ENCODE measurements around the gene CST7.

Gene CST7

DNA sequence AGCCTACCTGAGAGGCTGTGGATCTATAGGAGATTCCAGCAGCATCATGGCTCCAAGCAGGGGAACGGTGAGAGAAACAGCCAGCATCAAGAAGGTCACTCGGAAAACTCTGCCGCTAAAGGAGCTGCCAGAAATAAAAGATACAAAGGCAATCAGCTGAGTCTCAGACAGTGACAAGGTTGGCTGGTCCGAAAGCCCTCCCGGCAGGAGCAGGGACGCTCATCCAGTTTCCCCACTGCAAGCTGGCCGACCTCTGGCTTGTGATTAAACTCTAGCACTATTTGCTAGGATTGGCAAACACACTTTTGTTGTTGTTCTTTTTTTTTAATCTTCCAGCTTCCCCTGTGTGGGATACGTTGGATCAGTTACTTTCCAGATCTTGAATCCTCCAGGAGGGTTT lies 34.8 kb downstream of the CST7 start:
- Histone ChIP-seq H3K9me3 (ENCODE audit: control insufficient read depth in 2 of 2, low read length in 2 of 2) (peaks cover 0 to 3% of the 10 kb centered on the region in 2 donors), H3K27ac (ENCODE audit: low read depth in 2 of 2, low read length in 2 of 2) (no peak overlapping the region), H3K27me3 (ENCODE audit: control insufficient read depth in 2 of 2, insufficient read depth in 2 of 2, low read length in 2 of 2) (no peaks in the 10 kb centered on the region), H3K36me3 (ENCODE audit: control insufficient read depth in 2 of 2, insufficient read depth in 2 of 2, low read length in 2 of 2) (peaks cover 11 to 16% of the 10 kb centered on the region in 2 donors), H3K4me1 (ENCODE audit: control insufficient read depth in 2 of 2, insufficient read depth in 2 of 2, low read length in 2 of 2) (peaks cover 12 to 14% of the 10 kb centered on the region in 2 donors), H3K4me3 (ENCODE audit: low read length in 2 of 2) (no peak overlapping the region), H3K9ac (ENCODE audit: low read depth in 1 of 2, low read length in 2 of 2) (no peak overlapping the region)

DNA sequence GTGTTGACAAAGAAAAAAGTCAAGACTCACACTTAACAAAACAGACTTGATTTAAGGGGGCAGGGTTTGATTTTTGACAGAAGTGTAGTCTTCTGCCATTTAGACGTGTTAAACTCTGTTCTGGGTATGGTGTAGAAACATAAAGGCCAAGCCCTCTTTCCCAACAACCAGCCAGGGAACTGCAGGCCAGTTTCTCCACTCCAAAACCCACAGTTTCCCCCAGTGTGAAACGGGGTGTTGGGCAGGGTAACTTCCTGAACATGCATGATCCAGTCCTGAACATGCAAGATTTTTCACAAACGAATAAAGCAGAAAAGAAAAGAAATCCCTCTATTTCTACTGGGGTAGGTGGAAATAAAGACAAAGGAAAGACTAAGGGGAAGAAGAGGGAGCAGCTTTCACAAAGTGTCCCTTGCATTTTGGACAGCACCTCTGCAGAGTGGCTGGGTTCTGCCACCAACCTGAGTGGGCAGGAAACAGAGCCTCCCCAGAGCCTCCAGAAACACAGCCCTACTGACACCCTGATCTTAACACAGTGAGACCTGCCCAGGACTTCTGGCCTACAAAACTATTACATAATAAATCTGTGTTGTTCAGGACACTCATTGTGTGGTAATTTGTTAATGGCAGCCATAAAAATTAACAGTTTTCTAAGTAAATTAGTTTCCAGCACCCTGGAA lies 36.0 kb downstream of the CST7 start:
- H3K36me3 ChIP-seq (ENCODE audit: control insufficient read depth in 2 of 2, insufficient read depth in 2 of 2, low read length in 2 of 2), result peaks cover 11 to 13% of the 10 kb centered on the region in 2 donors
- peak overlapping the region; percentile 19 to 62 for H3K27ac ChIP-seq (ENCODE audit: low read depth in 2 of 2, low read length in 2 of 2)
- H3K9me3 ChIP-seq (ENCODE audit: control insufficient read depth in 2 of 2, low read length in 2 of 2), result peaks cover 0 to 3% of the 10 kb centered on the region in 2 donors
- H3K27me3 ChIP-seq (ENCODE audit: control insufficient read depth in 2 of 2, insufficient read depth in 2 of 2, low read length in 2 of 2), result no peaks in the 10 kb centered on the region
- peaks cover 12 to 14% of the 10 kb centered on the region in 2 donors for H3K4me1 ChIP-seq (ENCODE audit: control insufficient read depth in 2 of 2, insufficient read depth in 2 of 2, low read length in 2 of 2)
- no peak overlapping the region for H3K9ac ChIP-seq (ENCODE audit: low read depth in 1 of 2, low read length in 2 of 2)
- no peak overlapping the region for H3K4me3 ChIP-seq (ENCODE audit: low read length in 2 of 2)

DNA sequence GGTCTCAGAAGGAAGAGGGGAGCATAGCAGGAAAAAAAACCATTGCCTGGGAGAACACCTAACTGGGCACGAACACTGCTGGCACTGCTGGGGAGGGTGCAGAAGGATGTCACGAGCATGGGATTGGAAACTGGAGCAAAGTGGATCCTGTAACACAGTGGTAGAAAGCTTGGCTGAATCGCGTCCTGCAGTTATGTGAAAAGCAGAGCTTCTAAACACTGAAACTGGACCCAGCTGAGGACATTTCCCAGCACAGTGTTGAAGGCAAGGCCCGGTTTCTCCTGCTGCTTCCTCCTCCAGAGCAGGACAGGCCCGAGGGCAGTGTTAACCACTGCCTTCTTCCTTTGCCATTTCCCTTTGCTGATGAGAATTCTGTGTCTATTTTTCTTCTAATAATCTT lies 36.7 kb downstream of the CST7 start:
- peaks cover 12 to 14% of the 10 kb centered on the region in 2 donors for H3K4me1 ChIP-seq (ENCODE audit: control insufficient read depth in 2 of 2, insufficient read depth in 2 of 2, low read length in 2 of 2)
- peaks cover 4 to 6% of the 10 kb centered on the region in 2 donors for H3K36me3 ChIP-seq (ENCODE audit: control insufficient read depth in 2 of 2, insufficient read depth in 2 of 2, low read length in 2 of 2)
- no peaks in the 10 kb centered on the region for H3K9me3 ChIP-seq (ENCODE audit: control insufficient read depth in 2 of 2, low read length in 2 of 2)
- H3K9ac ChIP-seq (ENCODE audit: low read depth in 1 of 2, low read length in 2 of 2), result peak overlapping the region in 1 of 2 donors; percentile 14
- H3K4me3 ChIP-seq (ENCODE audit: low read length in 2 of 2), result no peak overlapping the region
- peak overlapping the region; percentile 19 to 62 for H3K27ac ChIP-seq (ENCODE audit: low read depth in 2 of 2, low read length in 2 of 2)
- H3K27me3 ChIP-seq (ENCODE audit: control insufficient read depth in 2 of 2, insufficient read depth in 2 of 2, low read length in 2 of 2), result no peaks in the 10 kb centered on the region

DNA sequence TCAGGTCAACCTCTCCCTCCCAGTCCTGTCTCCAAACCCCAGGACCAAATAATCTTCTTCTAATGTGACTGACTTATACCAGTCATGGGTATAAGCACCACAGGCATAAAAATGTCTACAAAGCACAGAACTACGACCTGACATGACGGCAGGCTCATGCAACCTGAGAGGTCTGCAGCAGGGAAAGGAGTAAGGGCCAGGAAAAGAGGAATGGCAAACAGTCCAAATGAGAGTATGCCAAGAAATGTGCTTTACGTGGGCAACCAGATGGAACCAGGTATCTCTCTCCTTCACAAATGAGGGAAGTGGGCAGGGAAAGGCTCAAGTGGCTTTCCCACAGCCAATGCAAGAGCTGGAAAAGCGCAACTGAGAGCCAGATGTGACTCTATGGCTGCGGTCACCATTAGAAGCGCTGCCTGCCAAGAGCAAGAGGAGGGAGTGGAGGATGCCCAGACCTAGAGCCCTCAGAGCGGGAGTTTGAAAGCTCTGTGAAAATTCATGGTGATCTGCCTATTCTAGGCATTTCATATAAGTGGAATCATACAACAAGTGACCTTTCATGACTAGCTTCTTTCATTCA lies 37.5 kb downstream of the CST7 start:
- Histone ChIP-seq H3K9me3 (ENCODE audit: control insufficient read depth in 2 of 2, low read length in 2 of 2) (no peaks in the 10 kb centered on the region), H3K27ac (ENCODE audit: low read depth in 2 of 2, low read length in 2 of 2) (peak overlapping the region in 1 of 2 donors; percentile 62), H3K27me3 (ENCODE audit: control insufficient read depth in 2 of 2, insufficient read depth in 2 of 2, low read length in 2 of 2) (no peaks in the 10 kb centered on the region), H3K4me3 (ENCODE audit: low read length in 2 of 2) (no peak overlapping the region), H3K36me3 (ENCODE audit: control insufficient read depth in 2 of 2, insufficient read depth in 2 of 2, low read length in 2 of 2) (peaks cover 0 to 5% of the 10 kb centered on the region in 2 donors), H3K4me1 (ENCODE audit: control insufficient read depth in 2 of 2, insufficient read depth in 2 of 2, low read length in 2 of 2) (peaks cover 17 to 19% of the 10 kb centered on the region in 2 donors), H3K9ac (ENCODE audit: low read depth in 1 of 2, low read length in 2 of 2) (no peak overlapping the region)

DNA sequence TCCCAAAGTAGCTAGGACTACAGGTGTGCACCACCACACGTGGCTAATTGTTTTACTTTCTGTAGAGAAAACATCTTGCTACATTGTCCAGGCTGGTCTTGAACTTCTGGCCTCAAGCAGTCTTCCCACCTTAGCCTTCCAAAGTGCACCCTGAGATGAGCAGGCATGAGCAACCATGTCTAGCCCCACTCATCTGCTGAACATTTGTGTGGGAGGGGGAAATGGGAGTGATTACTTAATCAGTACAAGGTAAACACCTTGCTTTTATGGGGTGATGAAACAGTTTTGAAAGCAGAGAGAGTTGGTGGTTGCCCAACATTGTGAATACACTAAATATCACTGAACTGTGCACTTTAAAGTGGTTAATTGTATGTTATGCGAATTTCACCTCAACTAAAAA lies 38.2 kb downstream of the CST7 start:
- Histone ChIP-seq H3K27ac (ENCODE audit: low read depth in 2 of 2, low read length in 2 of 2) (no peak overlapping the region), H3K27me3 (ENCODE audit: control insufficient read depth in 2 of 2, insufficient read depth in 2 of 2, low read length in 2 of 2) (no peaks in the 10 kb centered on the region), H3K9ac (ENCODE audit: low read depth in 1 of 2, low read length in 2 of 2) (no peak overlapping the region), H3K36me3 (ENCODE audit: control insufficient read depth in 2 of 2, insufficient read depth in 2 of 2, low read length in 2 of 2) (peaks cover 0 to 2% of the 10 kb centered on the region in 2 donors), H3K4me3 (ENCODE audit: low read length in 2 of 2) (no peak overlapping the region), H3K9me3 (ENCODE audit: control insufficient read depth in 2 of 2, low read length in 2 of 2) (no peaks in the 10 kb centered on the region), H3K4me1 (ENCODE audit: control insufficient read depth in 2 of 2, insufficient read depth in 2 of 2, low read length in 2 of 2) (peaks cover 18 to 24% of the 10 kb centered on the region in 2 donors)

DNA sequence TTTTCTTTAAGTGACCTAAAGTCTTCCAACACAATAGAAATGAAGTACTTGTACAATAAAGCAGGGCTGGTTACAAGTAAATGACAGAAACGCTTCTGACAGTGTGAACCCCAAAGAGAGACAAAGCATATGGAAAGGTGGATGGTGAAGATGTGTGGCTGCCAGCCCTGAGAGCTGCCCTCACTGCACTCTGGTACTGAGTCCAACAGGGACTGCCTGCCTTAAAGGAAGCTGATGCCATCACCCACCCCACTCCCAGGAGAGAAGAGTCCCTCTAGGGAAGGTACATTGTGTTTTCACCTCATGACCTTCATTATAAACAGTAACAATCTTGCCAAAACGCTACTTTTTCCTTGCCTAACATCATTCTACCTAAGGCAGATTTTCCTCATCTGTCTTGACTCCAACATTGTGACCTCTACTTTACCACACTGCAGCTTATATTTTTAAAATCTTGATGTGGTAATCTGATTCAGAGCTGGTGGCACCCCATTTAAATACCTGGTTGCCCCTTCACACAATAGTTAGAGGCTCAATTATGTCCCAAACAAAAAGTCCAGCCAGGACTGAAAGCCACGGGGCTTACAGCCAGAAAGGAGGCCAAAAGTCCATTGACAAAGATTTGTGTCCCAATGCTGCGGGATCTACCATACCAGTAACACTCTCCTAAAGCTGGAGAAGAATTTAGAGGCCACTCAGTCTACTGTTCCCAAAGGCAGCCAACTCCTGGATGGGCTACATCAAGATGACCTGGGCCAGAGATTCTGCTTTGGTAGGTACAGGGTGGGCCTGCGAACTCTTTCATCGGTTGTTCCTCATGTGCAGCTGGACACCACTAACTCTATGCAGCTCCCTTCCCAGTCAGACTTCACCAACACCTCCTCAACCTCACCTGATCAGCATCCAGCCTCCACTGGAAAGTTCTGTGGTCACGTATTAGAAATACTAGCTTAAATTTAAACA lies 39.1 kb downstream of the CST7 start:
- H3K4me1 ChIP-seq (ENCODE audit: control insufficient read depth in 2 of 2, insufficient read depth in 2 of 2, low read length in 2 of 2), result peaks cover 22 to 28% of the 10 kb centered on the region in 2 donors
- no peak overlapping the region for H3K9ac ChIP-seq (ENCODE audit: low read depth in 1 of 2, low read length in 2 of 2)
- no peaks in the 10 kb centered on the region for H3K36me3 ChIP-seq (ENCODE audit: control insufficient read depth in 2 of 2, insufficient read depth in 2 of 2, low read length in 2 of 2)
- H3K27ac ChIP-seq (ENCODE audit: low read depth in 2 of 2, low read length in 2 of 2), result no peak overlapping the region
- no peak overlapping the region for H3K4me3 ChIP-seq (ENCODE audit: low read length in 2 of 2)
- no peaks in the 10 kb centered on the region for H3K27me3 ChIP-seq (ENCODE audit: control insufficient read depth in 2 of 2, insufficient read depth in 2 of 2, low read length in 2 of 2)
- H3K9me3 ChIP-seq (ENCODE audit: control insufficient read depth in 2 of 2, low read length in 2 of 2), result no peaks in the 10 kb centered on the region

DNA sequence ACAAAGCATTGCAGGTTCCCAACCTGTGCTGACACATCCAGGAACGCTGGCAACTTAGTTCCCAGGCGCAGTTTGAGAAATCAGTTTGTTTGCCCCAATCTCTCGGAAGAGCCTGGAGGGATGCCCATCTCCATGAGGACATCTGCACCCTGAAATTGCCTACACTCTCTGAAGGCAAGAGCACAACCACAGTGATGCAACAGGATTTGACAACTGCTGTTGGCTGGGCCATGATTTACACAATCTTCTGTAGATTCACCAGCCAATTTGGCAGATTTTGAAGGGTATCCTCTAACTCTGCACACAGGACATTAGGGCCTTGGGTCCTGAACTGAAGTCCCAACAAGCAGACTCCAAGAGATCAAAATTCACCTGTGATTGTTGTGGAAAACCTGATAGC lies 40.1 kb downstream of the CST7 start:
- Histone ChIP-seq H3K36me3 (ENCODE audit: control insufficient read depth in 2 of 2, insufficient read depth in 2 of 2, low read length in 2 of 2) (no peaks in the 10 kb centered on the region), H3K9ac (ENCODE audit: low read depth in 1 of 2, low read length in 2 of 2) (no peak overlapping the region), H3K4me3 (ENCODE audit: low read length in 2 of 2) (no peak overlapping the region), H3K27ac (ENCODE audit: low read depth in 2 of 2, low read length in 2 of 2) (no peak overlapping the region), H3K4me1 (ENCODE audit: control insufficient read depth in 2 of 2, insufficient read depth in 2 of 2, low read length in 2 of 2) (peaks cover 30 to 32% of the 10 kb centered on the region in 2 donors), H3K9me3 (ENCODE audit: control insufficient read depth in 2 of 2, low read length in 2 of 2) (no peaks in the 10 kb centered on the region), H3K27me3 (ENCODE audit: control insufficient read depth in 2 of 2, insufficient read depth in 2 of 2, low read length in 2 of 2) (no peaks in the 10 kb centered on the region)

DNA sequence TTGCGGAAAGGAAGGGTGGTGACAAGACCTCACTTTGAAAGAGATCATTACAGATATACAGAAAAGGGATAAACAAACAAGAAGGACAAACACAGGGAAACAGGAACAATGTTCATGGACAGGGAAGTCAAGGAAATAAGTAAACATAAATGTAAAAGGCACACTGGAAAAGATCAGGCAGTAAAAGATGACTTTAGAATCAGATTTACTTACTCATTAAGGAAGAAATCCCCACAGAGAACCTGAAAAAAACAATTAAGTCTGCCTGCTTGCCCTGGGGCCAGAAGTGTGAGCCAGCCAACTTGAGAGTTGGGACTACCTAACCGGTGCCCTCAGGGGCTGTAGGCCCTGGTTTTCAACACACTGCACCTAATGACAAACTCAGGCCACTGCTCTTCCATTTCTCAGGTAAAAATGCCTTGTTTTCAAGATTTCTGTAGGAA lies 41.8 kb downstream of the CST7 start:
- no peaks in the 10 kb centered on the region for H3K36me3 ChIP-seq (ENCODE audit: control insufficient read depth in 2 of 2, insufficient read depth in 2 of 2, low read length in 2 of 2)
- H3K27me3 ChIP-seq (ENCODE audit: control insufficient read depth in 2 of 2, insufficient read depth in 2 of 2, low read length in 2 of 2), result no peaks in the 10 kb centered on the region
- peaks cover 25 to 26% of the 10 kb centered on the region in 2 donors for H3K4me1 ChIP-seq (ENCODE audit: control insufficient read depth in 2 of 2, insufficient read depth in 2 of 2, low read length in 2 of 2)
- H3K9ac ChIP-seq (ENCODE audit: low read depth in 1 of 2, low read length in 2 of 2), result no peak overlapping the region
- H3K27ac ChIP-seq (ENCODE audit: low read depth in 2 of 2, low read length in 2 of 2), result no peak overlapping the region
- H3K9me3 ChIP-seq (ENCODE audit: control insufficient read depth in 2 of 2, low read length in 2 of 2), result no peaks in the 10 kb centered on the region
- H3K4me3 ChIP-seq (ENCODE audit: low read length in 2 of 2), result peak overlapping the region in 1 of 2 donors; percentile 95

DNA sequence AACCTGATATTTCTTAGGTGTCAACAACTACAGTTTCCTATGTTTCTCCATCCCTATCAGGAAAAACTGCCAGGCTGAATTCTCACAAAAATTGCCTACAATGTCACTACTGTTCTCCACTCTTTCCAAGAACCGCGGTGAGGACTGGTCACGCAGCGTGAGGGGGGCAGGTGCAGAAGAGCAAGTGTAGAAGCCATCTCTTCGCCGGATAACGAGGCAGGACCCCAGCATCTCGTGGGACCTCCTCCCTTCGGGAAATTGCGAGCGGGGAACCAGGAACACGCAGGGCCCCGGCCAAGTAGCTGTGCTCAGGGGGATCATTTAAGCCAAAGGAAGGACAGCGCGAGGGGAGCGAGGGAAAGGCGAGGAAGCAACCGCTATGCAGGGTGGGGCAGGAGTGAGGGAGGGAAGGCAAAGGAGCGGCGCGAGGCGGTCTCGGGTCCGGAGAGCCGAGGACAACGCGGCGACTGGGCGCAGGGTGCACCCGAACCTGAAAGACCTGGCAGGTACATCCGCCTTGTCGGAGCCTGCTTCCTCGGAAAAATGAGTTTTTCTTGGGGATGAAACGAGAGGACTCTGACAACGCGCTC lies 42.9 kb downstream of the CST7 start:
- peak overlapping the region; percentile 80 to 93 for H3K9ac ChIP-seq (ENCODE audit: low read depth in 1 of 2, low read length in 2 of 2)
- no peaks in the 10 kb centered on the region for H3K9me3 ChIP-seq (ENCODE audit: control insufficient read depth in 2 of 2, low read length in 2 of 2)
- H3K27me3 ChIP-seq (ENCODE audit: control insufficient read depth in 2 of 2, insufficient read depth in 2 of 2, low read length in 2 of 2), result no peaks in the 10 kb centered on the region
- H3K4me1 ChIP-seq (ENCODE audit: control insufficient read depth in 2 of 2, insufficient read depth in 2 of 2, low read length in 2 of 2), result peaks cover 17 to 24% of the 10 kb centered on the region in 2 donors
- H3K36me3 ChIP-seq (ENCODE audit: control insufficient read depth in 2 of 2, insufficient read depth in 2 of 2, low read length in 2 of 2), result no peaks in the 10 kb centered on the region
- peak overlapping the region; percentile 95 for H3K4me3 ChIP-seq (ENCODE audit: low read length in 2 of 2)
- peak overlapping the region; percentile 93 to 95 for H3K27ac ChIP-seq (ENCODE audit: low read depth in 2 of 2, low read length in 2 of 2)
